Stimulated activated naive CD8-positive, alpha-beta T cell treated with anti-CD3 and anti-CD28 coated beads, Interleukin-15, Interleukin-2, amounts not matched to agents 100 ng/mL and 50 ng/mL, for 24 hours (primary cell): ENCODE results near the gene ARHGAP12.
"Not testable (repeated sequence)": the region's sequence is repeated elsewhere in the genome, so short reads cannot be mapped to it uniquely, and the experiment has no call there.

ENCODE experiments used
- H3K27ac Mint-ChIP-seq: one replicate; pipeline ENCODE4 v1.8.0; 2021; ENCODE audit warnings: mild to moderate bottlenecking, mixed read lengths
- H3K27me3 Mint-ChIP-seq: one replicate; pipeline ENCODE4 v1.8.0; 2021; ENCODE audit warnings: mixed read lengths
- H3K36me3 Mint-ChIP-seq: one replicate; pipeline ENCODE4 v1.8.0; 2021; ENCODE audit warnings: low read depth, mixed read lengths
- H3K4me1 Mint-ChIP-seq: one replicate; pipeline ENCODE4 v1.8.0; 2021; ENCODE audit warnings: low read depth, mixed read lengths
- H3K4me3 Mint-ChIP-seq: one replicate; pipeline ENCODE4 v1.8.0; 2021; ENCODE audit warnings: mild to moderate bottlenecking, mixed read lengths
- H3K9me3 Mint-ChIP-seq: one replicate; pipeline ENCODE4 v1.8.0; 2021; ENCODE audit warnings: mixed read lengths

ARHGAP12 gene

DNA sequence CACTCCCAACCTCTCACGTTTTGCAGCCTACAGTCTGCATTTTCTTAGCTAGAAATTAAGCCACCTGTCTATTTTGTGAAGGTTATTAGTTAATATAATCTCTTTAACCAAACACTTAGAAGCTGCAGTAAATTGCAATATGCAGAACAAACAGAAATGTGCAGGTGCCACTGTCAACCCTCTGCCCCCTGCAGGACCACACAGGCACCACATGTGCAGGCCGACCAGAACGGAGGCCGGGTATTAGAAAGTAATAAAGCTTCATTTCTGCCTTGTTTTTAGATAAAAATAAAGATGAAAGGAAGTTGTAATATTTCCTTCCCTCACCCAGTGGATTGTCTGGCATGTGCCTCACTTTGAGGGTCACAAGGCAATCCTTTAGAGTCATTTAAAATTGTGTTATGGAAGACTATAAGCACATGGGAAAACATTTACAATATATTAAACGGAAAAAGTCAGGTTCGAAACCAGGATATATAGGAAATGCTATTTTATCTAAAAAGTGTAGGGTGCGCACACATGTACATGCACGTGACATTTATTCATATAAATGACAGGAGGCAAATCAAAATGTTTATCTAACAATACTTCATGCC lies 158.2 kb downstream of the ARHGAP12 start:
- H3K9me3 Mint-ChIP-seq, result no peaks in the 10 kb centered on the region
- H3K36me3 Mint-ChIP-seq, result no peaks in the 10 kb centered on the region
- H3K27me3 Mint-ChIP-seq, result no peaks in the 10 kb centered on the region
- no peak overlapping the region for H3K27ac Mint-ChIP-seq
- H3K4me1 Mint-ChIP-seq, result peaks cover 14% of the 10 kb centered on the region
- no peak overlapping the region for H3K4me3 Mint-ChIP-seq

DNA sequence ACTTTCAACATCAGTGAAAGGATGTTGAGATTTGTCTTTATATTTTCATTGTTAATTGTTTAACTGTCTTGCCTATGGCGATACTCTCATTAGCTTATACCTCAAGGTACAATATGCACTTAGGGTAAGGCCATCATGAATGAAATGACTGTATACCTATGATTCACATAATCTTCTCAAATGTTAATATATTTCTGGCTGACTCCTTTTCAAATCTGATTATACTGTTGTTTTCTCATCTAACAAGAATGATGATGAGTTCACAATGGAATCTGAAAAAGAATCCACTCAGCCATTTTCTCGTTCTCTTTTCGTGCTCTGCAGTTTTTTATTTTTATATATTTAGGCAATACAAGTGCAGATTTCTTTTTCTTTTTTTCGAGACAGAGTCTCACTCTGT lies 159.1 kb downstream of the ARHGAP12 start:
- H3K4me1 Mint-ChIP-seq, result peaks cover 14% of the 10 kb centered on the region
- H3K9me3 Mint-ChIP-seq, result peaks cover 1% of the 10 kb centered on the region
- no peaks in the 10 kb centered on the region for H3K27me3 Mint-ChIP-seq
- no peak overlapping the region for H3K27ac Mint-ChIP-seq
- no peak overlapping the region for H3K4me3 Mint-ChIP-seq
- no peaks in the 10 kb centered on the region for H3K36me3 Mint-ChIP-seq

DNA sequence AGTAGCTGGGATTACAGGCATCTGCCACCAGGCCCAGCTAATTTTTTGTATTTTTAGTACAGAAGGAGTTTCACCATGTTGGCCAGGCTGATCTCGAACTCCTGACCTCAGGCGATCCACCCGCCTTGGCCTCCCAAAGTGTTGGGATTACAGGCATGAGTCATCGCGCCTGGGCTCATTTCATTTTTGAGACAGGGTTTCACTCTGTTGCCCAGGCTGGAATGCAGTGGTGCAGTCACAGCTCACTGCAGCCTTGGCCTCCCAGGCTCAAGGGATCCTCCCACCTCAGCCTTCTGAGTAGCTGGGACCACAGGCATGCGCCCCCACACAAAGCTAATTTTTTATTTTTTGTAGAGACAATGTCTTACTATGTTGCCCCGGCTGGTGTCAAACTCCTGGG lies 159.7 kb downstream of the ARHGAP12 start:
- not testable (repeated sequence) for H3K36me3 Mint-ChIP-seq, H3K4me3 Mint-ChIP-seq, H3K27me3 Mint-ChIP-seq, H3K9me3 Mint-ChIP-seq, H3K27ac Mint-ChIP-seq
- peaks cover 14% of the 10 kb centered on the region for H3K4me1 Mint-ChIP-seq

DNA sequence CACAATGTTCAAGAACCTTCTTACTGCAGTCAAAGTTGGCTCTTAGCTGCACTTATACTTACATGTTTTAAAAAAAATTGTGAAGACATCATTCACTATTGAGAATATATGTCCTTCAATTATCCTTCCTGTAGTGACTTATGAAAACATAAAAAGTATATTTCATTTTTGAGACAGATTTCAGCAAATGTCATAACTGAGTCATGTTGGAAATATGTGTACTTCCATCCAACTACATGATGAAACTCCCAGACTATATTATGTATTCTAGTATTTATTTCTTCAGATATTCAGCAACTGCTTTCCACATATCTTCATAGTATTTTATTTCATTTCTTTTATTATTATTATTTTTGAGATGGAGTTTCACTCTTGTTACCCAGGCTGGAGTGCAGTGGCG lies 160.2 kb downstream of the ARHGAP12 start:
- H3K4me1 Mint-ChIP-seq, result peaks cover 14% of the 10 kb centered on the region
- no peaks in the 10 kb centered on the region for H3K27me3 Mint-ChIP-seq
- no peak overlapping the region for H3K4me3 Mint-ChIP-seq
- no peak overlapping the region for H3K27ac Mint-ChIP-seq
- H3K9me3 Mint-ChIP-seq, result peaks cover 3% of the 10 kb centered on the region
- no peaks in the 10 kb centered on the region for H3K36me3 Mint-ChIP-seq

DNA sequence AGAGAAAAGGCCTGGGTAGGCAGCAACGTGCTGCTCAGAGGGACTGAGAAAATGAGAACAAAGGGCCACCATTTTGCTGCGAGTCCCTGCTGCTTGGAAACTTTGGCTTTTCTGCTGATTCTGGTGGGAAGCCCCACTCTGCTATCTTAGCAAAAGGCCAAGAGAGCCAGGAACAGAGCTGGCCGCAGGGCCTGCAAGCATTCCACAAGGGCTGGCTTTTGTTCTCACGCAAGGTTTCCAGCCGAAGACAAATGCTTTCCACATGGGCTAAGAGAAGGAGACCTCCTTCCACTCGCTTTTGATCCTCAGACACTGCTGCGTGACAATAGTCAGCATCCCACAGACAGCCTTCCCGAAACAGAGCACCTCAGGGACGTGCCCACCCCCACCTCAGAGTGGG lies 163.1 kb downstream of the ARHGAP12 start:
- Mint-ChIP-seq H3K4me3 (no peak overlapping the region), H3K9me3 (peaks cover 3% of the 10 kb centered on the region), H3K27me3 (no peaks in the 10 kb centered on the region), H3K36me3 (no peaks in the 10 kb centered on the region), H3K4me1 (peaks cover 21% of the 10 kb centered on the region), H3K27ac (no peak overlapping the region)

DNA sequence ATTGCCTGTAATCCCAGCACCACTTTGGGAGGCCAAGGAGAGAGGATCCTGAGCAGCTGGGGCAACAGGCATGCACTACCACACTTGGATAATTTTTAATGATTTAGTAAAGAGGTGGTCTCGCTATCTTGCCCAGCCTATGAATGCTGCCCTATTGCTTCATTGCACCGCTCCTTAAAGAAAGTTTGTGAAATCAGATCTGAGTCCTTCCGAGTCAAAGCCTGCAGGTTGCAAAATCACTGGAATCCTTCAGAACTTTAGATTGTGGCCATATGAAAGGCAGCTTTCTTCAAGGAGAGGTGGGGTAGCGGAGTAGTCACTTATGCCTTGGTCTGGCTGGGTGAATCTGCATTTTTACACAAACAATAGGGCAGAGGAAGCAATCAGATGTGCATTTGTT lies 166.3 kb downstream of the ARHGAP12 start:
- Mint-ChIP-seq H3K27ac (no peak overlapping the region), H3K4me3 (no peak overlapping the region), H3K9me3 (peaks cover 3% of the 10 kb centered on the region)

DNA sequence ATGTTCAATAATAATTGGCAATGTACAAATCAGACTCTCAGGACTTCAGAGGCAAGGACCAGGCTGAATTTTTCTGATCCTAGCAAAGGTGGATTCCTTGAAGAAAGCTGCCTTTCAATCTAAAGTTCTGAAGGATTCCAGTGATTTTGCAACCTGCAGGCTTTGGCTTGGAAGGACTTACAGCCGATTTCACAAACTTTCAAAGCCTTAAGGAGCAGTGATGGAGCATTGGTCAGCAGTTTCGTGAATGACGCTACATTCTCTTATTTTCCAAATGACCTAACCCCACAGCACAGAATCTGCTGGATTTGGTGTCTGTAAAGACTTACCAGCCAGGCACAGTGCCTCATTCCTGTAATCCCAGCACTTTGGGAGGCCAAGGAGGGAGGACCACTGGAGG lies 167.5 kb downstream of the ARHGAP12 start:
- Mint-ChIP-seq H3K27me3 (no peaks in the 10 kb centered on the region), H3K36me3 (no peaks in the 10 kb centered on the region), H3K4me3 (peak overlapping the region; percentile 90), H3K27ac (no peak overlapping the region), H3K9me3 (peaks cover 3% of the 10 kb centered on the region), H3K4me1 (peaks cover 16% of the 10 kb centered on the region)

More for the DNA sequence above, 166.3 kb downstream of the ARHGAP12 start:
- Mint-ChIP-seq H3K4me1 (peaks cover 16% of the 10 kb centered on the region), H3K36me3 (no peaks in the 10 kb centered on the region), H3K27me3 (no peaks in the 10 kb centered on the region)

DNA sequence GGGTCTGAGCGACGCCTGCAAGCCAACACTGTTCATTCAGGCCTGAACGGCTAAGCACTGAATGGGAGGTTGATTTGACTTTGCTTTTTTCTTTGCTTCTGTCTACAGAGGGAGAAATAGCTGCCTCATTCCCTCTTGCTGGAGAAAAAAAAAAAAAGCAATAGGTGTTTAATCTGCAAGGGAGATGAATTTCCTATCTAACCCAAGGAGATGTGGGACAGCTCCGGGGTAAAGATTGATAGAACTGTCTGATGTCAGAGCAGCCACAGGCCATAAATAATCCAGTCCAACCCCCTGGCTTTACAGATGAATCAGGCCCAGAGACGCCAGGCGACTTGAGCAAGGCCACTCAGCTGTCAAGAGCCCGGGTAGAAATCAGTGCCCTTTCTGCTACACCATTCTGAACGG lies 168.0 kb downstream of the ARHGAP12 start:
- H3K4me3 Mint-ChIP-seq, result peak overlapping the region; percentile 90
- peaks cover 3% of the 10 kb centered on the region for H3K9me3 Mint-ChIP-seq
- peak overlapping the region; percentile 87 for H3K27ac Mint-ChIP-seq
- peaks cover 16% of the 10 kb centered on the region for H3K4me1 Mint-ChIP-seq
- no peaks in the 10 kb centered on the region for H3K36me3 Mint-ChIP-seq
- no peaks in the 10 kb centered on the region for H3K27me3 Mint-ChIP-seq

DNA sequence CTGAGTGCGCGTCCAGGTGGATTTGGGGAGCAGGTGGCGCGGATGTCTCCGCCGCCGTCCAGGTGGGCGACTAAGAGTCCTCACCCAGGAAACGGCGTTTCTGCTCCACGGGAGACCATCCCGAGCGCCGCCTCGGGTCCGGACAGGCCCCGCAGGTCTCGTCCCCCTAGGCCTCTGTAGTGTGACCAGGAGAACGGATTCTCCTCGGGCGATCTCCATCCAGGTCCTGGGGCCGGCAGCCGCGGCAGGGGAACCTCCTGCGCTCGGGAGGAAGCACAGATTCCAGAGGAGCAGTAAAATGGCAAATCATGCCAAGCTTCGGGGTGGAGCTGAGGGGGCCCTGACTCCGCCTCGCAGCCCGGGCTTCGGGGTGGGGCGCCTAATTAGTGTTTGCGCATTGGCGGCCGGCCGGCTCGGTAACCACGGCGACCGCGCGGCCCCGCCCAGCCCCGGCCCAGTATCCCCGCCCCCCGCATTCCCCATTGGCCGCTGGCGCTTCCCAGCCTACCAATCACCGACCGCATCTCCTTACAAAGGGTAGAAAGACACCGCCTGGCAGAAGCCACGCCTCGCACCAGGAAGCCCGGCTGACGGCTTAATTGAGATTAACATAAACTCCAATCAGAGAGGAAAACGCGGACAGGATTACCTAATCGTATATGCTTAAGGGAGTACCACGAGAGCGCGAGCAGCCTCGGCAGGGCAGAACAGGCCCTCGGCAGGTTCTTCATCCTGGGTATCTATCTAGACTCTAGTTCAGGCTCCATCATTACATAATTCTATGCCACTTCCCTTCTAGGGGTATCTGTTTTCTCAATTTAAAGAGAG lies 168.6 kb downstream of the ARHGAP12 start:
- Mint-ChIP-seq H3K27me3 (no peaks in the 10 kb centered on the region), H3K4me1 (peaks cover 16% of the 10 kb centered on the region), H3K9me3 (peaks cover 3% of the 10 kb centered on the region), H3K4me3 (peak overlapping the region; percentile 90), H3K27ac (peak overlapping the region; percentile 87), H3K36me3 (no peaks in the 10 kb centered on the region)

DNA sequence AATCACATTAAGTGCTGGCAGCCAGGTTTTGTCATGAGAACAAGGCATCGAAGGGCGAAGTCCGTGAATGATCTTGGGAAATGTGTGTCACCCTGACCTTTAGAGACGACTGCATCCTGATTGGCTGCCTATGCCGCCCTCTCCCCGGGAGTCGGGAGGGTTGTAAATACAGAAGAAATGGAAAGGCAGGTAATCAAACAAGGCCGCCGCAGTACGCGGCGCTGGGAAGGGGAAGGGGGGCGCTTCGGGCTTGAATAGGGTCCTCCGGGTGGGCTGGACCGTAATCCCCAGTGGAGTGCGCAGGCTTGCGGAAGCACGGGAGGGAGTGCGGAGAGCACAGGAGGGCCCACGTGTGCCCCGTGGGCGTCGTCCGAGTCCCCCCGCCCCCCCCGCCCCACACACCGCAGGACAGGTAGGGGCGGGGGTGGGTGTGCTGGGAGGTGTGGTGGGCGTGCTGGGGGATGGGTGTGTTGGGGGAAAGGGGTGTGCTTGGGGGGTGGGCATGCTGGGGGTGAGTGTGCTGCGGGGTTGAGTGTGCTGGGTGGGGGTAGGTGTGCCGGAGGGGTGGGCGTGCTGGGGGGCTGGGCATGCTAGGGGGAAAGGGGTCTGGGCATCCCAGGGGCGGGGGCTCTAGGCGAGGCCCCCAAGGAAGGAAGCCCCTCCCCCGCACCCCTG lies 169.4 kb downstream of the ARHGAP12 start:
- Mint-ChIP-seq H3K27ac (peak overlapping the region; percentile 97), H3K27me3 (no peaks in the 10 kb centered on the region), H3K36me3 (no peaks in the 10 kb centered on the region), H3K4me3 (peak overlapping the region; percentile 90), H3K9me3 (no peaks in the 10 kb centered on the region), H3K4me1 (peaks cover 16% of the 10 kb centered on the region)

DNA sequence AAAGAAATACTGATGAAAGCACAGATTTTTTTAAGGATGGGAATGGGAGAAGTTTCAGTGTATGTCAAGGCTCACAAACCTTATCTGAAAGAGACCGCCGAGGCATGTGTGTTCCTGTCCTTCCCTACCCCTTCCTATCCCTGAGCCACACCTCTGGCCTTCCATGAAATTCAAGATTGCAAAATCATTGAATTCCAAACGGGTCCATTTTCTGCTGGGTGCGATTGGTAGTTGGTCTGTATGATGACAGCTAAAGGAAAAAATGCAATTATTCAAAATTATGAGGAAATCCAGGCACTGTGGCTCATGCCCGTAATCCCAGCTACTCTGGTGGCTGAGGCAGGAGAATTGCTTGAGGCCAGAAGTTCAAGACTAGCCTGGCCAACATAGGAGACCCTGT lies 170.1 kb downstream of the ARHGAP12 start:
- no peaks in the 10 kb centered on the region for H3K9me3 Mint-ChIP-seq
- H3K36me3 Mint-ChIP-seq, result no peaks in the 10 kb centered on the region
- no peaks in the 10 kb centered on the region for H3K27me3 Mint-ChIP-seq
- peak overlapping the region; percentile 17 for H3K4me3 Mint-ChIP-seq
- H3K27ac Mint-ChIP-seq, result no peak overlapping the region
- peaks cover 16% of the 10 kb centered on the region for H3K4me1 Mint-ChIP-seq

DNA sequence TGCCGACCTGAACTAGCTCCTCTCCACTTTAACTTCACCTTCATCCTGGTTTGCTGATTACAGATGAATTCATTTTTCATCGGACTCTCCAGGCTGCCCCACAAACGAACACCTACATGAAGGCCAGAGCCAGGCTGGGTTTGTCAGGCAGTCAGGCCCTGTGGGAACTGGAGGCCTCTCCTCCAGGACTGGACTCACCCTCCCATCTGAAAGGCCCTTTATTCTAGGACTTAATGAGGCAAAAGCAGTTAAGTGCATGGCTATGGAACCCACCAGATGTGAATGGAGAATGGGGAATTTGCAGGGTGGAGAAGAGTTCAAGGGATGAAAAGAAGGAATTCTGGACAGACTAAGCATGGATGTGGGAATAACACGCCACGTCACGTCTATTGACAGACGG lies 170.8 kb downstream of the ARHGAP12 start:
- no peaks in the 10 kb centered on the region for H3K9me3 Mint-ChIP-seq
- H3K27ac Mint-ChIP-seq, result peak overlapping the region; percentile 48
- H3K4me1 Mint-ChIP-seq, result peaks cover 16% of the 10 kb centered on the region
- H3K36me3 Mint-ChIP-seq, result no peaks in the 10 kb centered on the region
- no peaks in the 10 kb centered on the region for H3K27me3 Mint-ChIP-seq
- H3K4me3 Mint-ChIP-seq, result no peak overlapping the region

DNA sequence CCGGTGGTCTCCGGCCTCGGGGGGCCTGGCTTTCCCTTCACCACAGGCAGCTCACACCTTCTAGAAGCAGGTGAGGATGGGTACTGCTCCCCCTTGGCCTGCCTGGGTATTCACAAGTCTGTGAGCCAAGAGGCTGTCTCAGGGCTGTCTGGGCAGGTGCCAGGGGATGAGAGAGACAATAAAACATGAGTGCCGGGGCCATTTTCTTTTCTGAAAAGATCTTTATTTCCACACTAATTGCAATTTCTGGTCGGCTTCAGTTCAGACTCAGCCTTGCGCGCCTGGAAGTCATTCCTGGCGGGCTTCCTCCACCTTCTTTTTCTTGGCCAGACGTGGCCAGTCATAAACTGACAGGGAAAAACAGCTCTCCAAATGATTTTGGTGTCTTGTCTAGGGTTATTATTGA lies 171.2 kb downstream of the ARHGAP12 start:
- Mint-ChIP-seq H3K27ac (peak overlapping the region; percentile 48), H3K36me3 (no peaks in the 10 kb centered on the region), H3K4me3 (no peak overlapping the region), H3K4me1 (peaks cover 16% of the 10 kb centered on the region), H3K27me3 (no peaks in the 10 kb centered on the region), H3K9me3 (no peaks in the 10 kb centered on the region)

DNA sequence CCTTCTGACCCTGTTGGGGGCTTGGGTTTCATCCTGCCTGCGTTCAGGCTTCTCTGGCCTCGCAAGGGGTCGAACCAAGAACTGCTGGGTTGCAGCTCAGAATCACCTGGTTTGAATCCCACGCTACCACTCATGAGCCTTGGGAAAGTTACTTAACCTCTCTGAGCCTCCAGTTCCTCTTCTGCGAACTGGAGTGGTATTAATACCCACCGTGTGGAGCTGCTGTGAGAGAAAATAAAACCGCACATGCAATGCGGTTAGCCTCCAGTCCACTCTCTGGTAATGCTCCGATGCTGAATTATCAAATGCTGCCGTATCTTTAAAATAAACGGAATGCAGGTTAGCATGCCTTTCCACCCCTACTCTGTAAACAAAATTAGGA lies 171.9 kb downstream of the ARHGAP12 start:
- no peaks in the 10 kb centered on the region for H3K27me3 Mint-ChIP-seq
- H3K36me3 Mint-ChIP-seq, result no peaks in the 10 kb centered on the region
- H3K4me1 Mint-ChIP-seq, result peaks cover 16% of the 10 kb centered on the region

DNA sequence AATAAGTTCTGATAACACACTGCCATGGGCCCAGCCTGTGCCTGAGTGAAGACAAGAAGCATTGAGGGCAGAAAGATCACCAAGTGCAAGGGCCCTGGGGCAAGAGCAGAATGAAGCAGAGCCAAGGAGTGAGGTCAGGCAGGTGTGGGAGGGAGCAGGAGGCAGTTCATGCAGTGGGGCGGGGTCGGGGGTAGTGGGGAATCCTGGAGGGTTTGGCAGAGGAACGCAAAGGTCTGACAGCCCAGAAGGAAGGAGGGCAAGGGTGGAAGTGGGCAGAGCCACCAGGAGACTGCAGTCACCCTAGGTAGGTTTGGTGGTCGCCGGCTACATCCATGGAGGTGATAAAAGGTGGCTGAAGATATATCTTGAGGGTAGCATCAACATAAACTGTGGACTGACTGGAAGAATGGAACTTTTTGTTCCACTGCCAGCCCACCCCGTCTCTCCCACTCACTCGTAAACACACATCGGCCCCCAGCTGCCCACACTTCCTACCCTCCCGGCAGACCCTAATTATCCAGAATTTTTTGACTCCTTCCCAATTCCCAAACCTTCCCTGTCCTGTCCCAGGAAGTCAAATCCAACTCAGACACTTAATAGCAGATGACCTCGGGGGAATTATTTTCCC lies 172.4 kb downstream of the ARHGAP12 start:
- H3K4me3 Mint-ChIP-seq, result no peak overlapping the region
- no peaks in the 10 kb centered on the region for H3K9me3 Mint-ChIP-seq
- H3K27me3 Mint-ChIP-seq, result no peaks in the 10 kb centered on the region
- H3K27ac Mint-ChIP-seq, result peak overlapping the region; percentile 28
- H3K4me1 Mint-ChIP-seq, result peaks cover 16% of the 10 kb centered on the region
- no peaks in the 10 kb centered on the region for H3K36me3 Mint-ChIP-seq

More for the DNA sequence above, 171.9 kb downstream of the ARHGAP12 start:
- H3K4me3 Mint-ChIP-seq, result no peak overlapping the region
- no peak overlapping the region for H3K27ac Mint-ChIP-seq
- H3K9me3 Mint-ChIP-seq, result no peaks in the 10 kb centered on the region
